Neuronal stem cell (in vitro differentiated cells): ENCODE results near the gene RAB37.

Experiments used
- DNase-seq: peaks from one replicate; pipeline ENCODE4 v3.0.0-alpha.2; 2013; ENCODE audit warnings: low spot score
- H2AFZ ChIP-seq: one replicate; pipeline ENCODE4 v1.6.1; 2013; ENCODE audit warnings: mild to moderate bottlenecking, low read length, inconsistent platforms
- H2AK5ac ChIP-seq: 2 replicates; pipeline ENCODE4 v1.6.1; 2013; ENCODE audit warnings: low read depth, mild to moderate bottlenecking, inconsistent platforms, low read length, moderate library complexity, mixed read lengths
- H2BK120ac ChIP-seq: 2 replicates; pipeline ENCODE4 v1.6.1; 2013; ENCODE audit warnings: low read depth, mild to moderate bottlenecking, inconsistent platforms, low read length, moderate library complexity, mixed read lengths
- H2BK12ac ChIP-seq: one replicate; pipeline ENCODE4 v1.6.1; 2013; ENCODE audit warnings: low read length, inconsistent platforms
- H2BK15ac ChIP-seq: 2 replicates; pipeline ENCODE4 v1.6.1; 2013; ENCODE audit warnings: mild to moderate bottlenecking, low read length, inconsistent platforms, mixed read lengths
- H2BK5ac ChIP-seq: one replicate; pipeline ENCODE4 v1.6.1; 2013; ENCODE audit warnings: inconsistent platforms, mild to moderate bottlenecking, low read length, moderate library complexity
- H3K14ac ChIP-seq: one replicate; pipeline ENCODE4 v1.6.1; 2013; ENCODE audit warnings: low read length, inconsistent platforms
- H3K18ac ChIP-seq: 2 replicates; pipeline ENCODE4 v1.6.1; 2013; ENCODE audit warnings: low read length, inconsistent platforms
- H3K23ac ChIP-seq: 2 replicates; pipeline ENCODE4 v1.6.1; 2013; ENCODE audit warnings: low read depth, mild to moderate bottlenecking, mixed read lengths, low read length, inconsistent platforms; ENCODE audit not compliant: poor library complexity
- H3K27ac ChIP-seq: replicated peaks from 3 replicates; pipeline ENCODE4 v1.5.1; 2013; ENCODE audit warnings: low read length, inconsistent platforms
- H3K27me3 ChIP-seq, 3 experiments: 2 replicates each; pipeline ENCODE4 v1.6.1; 2013; ENCODE audit warnings: low read length in 3 of 3, mild to moderate bottlenecking in 2 of 3, inconsistent platforms in 1 of 3, low read depth in 1 of 3, mixed read lengths in 1 of 3, moderate library complexity in 1 of 3; ENCODE audit not compliant: control insufficient read depth in 3 of 3, insufficient read depth in 3 of 3
- H3K36me3 ChIP-seq, 2 donors: replicated peaks in 1 of 2; 2 replicates each; pipeline ENCODE4 v1.6.1; 2013; ENCODE audit warnings: low read length in 2 of 2; ENCODE audit not compliant: control insufficient read depth in 2 of 2, insufficient read depth in 2 of 2
- H3K4ac ChIP-seq: 2 replicates; pipeline ENCODE4 v1.6.1; 2013; ENCODE audit warnings: inconsistent platforms, mild to moderate bottlenecking, low read length, moderate library complexity
- H3K4me1 ChIP-seq, 2 donors: 1 replicate in 1 of 2; 2 replicates in 1 of 2; pipeline ENCODE4 v1.6.1; 2013; ENCODE audit warnings: low read length in 2 of 2, low read depth in 1 of 2; ENCODE audit not compliant: control insufficient read depth in 2 of 2, insufficient read depth in 1 of 2
- H3K4me2 ChIP-seq: one replicate; pipeline ENCODE4 v1.6.1; 2013; ENCODE audit warnings: mild to moderate bottlenecking, low read length, inconsistent platforms; ENCODE audit not compliant: insufficient read depth, poor library complexity, severe bottlenecking
- H3K4me3 ChIP-seq, 2 donors: 2 replicates each; pipeline ENCODE4 v1.5.1; 2013; ENCODE audit warnings: low read length in 2 of 2, mild to moderate bottlenecking in 2 of 2, inconsistent platforms in 1 of 2, moderate library complexity in 1 of 2
- H3K79me1 ChIP-seq: one replicate; pipeline ENCODE4 v1.6.1; 2013; ENCODE audit warnings: low read depth, mild to moderate bottlenecking, inconsistent platforms, low read length, moderate library complexity
- H3K9ac ChIP-seq: one replicate; pipeline ENCODE4 v1.6.1; 2013; ENCODE audit warnings: mild to moderate bottlenecking, low read depth, low read length, inconsistent platforms; ENCODE audit not compliant: poor library complexity
- H3K9me3 ChIP-seq, 2 donors: replicated peaks in 1 of 2; 2 replicates each; pipeline versions ENCODE3 to v1.6.1; 2013; ENCODE audit warnings: low read length in 2 of 2, mild to moderate bottlenecking in 2 of 2, inconsistent platforms in 1 of 2, low read depth in 1 of 2, mixed read lengths in 1 of 2, moderate library complexity in 1 of 2; ENCODE audit not compliant: control insufficient read depth in 2 of 2, insufficient read depth in 1 of 2
- H4K8ac ChIP-seq: one replicate; pipeline ENCODE4 v1.6.1; 2013; ENCODE audit warnings: low read depth, mild to moderate bottlenecking, inconsistent platforms, low read length, moderate library complexity
- H4K91ac ChIP-seq: one replicate; pipeline ENCODE4 v1.6.1; 2013; ENCODE audit warnings: low read length, low read depth, mild to moderate bottlenecking, inconsistent platforms; ENCODE audit not compliant: poor library complexity
- whole genome bisulfite sequencing, 2 donors: extraction: QIAGEN DNeasy Blood & Tissue Kit; methylation state at CpG; one replicate each; pipeline ENCODE4 v1.1.7; 2013; ENCODE audit warnings: missing lambda C conversion rate in 2 of 2, mixed read lengths in 1 of 2; ENCODE audit not compliant: insufficient read length in 2 of 2, insufficient replicate concordance in 1 of 2; ENCODE audit errors: extremely low coverage in 2 of 2; 5-methylcytosine and 5-hydroxymethylcytosine counted together

The RAB37 gene

DNA sequence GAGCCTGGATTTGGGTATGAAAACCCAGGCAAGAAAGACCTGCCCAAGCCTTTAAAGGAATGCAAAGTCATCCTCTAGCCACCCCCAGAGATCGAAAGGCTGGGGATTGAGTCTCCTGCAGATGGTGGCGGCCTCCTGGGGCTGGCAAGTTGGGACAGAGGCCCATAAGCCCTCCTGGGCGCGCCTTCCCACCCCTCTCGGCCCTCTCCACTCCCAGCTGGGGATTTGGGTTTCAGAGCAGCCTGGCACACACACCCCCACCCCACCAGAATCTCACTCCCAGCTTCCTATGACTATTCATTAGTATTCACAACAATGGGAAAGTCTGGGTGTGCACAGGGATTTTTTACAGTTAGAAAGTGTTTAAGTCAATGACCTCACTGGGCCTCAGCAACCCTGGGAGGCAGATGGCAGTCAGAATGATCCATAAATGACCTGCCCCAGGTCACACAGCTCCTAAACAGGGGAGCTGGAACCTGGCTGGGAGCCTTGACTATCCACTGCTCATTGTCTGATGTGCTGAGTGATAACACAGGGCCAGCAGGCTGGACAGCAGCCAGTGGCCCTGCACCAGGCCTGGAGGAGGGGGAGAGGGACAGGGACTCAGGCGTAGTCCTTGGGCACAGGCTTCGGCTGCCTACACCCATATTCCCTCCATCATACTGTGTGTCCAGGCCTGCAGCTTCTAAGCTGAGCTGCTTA lies 23.5 kb downstream of the RAB37 start:
- Histone ChIP-seq H2BK120ac (peak overlapping the region; percentile 62), H4K91ac (no peak overlapping the region), H3K27ac (peak overlapping the region; percentile 86), H3K9me3 (no peaks in the 10 kb centered on the region), H3K4me3 (no peak overlapping the region), H2AK5ac (peak overlapping the region; percentile 76), H2BK5ac (peak overlapping the region; percentile 88), H2AFZ (peak overlapping the region; percentile 4), H4K8ac (no peak overlapping the region), H3K9ac (peak overlapping the region; percentile 68), H3K36me3 (peaks cover 2 to 6% of the 10 kb centered on the region in 2 donors), H3K27me3 (no peaks in the 10 kb centered on the region), H3K18ac (peak overlapping the region; percentile 95), H3K4me2 (peak overlapping the region; percentile 43), H2BK12ac (peak overlapping the region; percentile 95), H3K4ac (peak overlapping the region; percentile 47), H3K23ac (peak overlapping the region; percentile 35), H3K79me1 (peaks cover 22% of the 10 kb centered on the region), H3K14ac (no peak overlapping the region), H3K4me1 (peaks cover 49 to 64% of the 10 kb centered on the region in 2 donors), H2BK15ac (peak overlapping the region; percentile 87)
- no CpG with 5 or more reads among the region's 7 CpGs for WGBS, 2 donors
- no peak for DNase-seq

DNA sequence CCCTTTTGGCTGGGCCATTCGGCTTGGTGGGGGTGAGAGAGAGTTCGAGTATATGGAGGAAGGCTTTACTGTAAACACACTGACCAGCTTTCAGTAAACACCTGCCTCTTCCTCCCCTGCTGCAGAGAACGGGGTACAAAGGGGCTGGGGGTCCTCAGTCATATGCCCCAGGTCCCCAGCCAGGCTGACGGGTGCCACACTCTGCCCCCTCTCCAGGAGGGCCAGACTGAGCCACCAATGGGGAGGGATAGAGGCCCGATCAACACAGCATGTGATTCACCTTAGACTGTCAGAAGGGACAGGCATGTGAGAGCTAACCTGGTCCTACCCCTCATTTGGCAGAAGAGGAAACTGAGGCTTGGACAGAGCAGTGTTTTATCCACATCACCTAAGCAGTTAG lies 24.4 kb downstream of the RAB37 start:
- Histone ChIP-seq H2BK12ac (peak overlapping the region; percentile 95), H2BK5ac (peak overlapping the region; percentile 88), H3K9me3 (no peaks in the 10 kb centered on the region), H3K23ac (no peak overlapping the region), H2BK120ac (peak overlapping the region; percentile 62), H4K91ac (no peak overlapping the region), H2BK15ac (peak overlapping the region; percentile 87), H3K79me1 (peaks cover 22% of the 10 kb centered on the region), H2AFZ (no peak overlapping the region), H3K4me1 (peaks cover 49 to 64% of the 10 kb centered on the region in 2 donors), H3K27ac (peak overlapping the region; percentile 86), H3K4ac (no peak overlapping the region), H3K4me2 (no peak overlapping the region), H4K8ac (no peak overlapping the region), H3K9ac (peak overlapping the region; percentile 34), H3K36me3 (peaks cover 2 to 13% of the 10 kb centered on the region in 2 donors), H3K27me3 (no peaks in the 10 kb centered on the region), H3K4me3 (no peak overlapping the region), H3K18ac (peak overlapping the region; percentile 95), H3K14ac (no peak overlapping the region), H2AK5ac (peak overlapping the region; percentile 76)
- no CpG with 5 or more reads among the region's 5 CpGs for WGBS, 2 donors
- DNase-seq, result no peak

DNA sequence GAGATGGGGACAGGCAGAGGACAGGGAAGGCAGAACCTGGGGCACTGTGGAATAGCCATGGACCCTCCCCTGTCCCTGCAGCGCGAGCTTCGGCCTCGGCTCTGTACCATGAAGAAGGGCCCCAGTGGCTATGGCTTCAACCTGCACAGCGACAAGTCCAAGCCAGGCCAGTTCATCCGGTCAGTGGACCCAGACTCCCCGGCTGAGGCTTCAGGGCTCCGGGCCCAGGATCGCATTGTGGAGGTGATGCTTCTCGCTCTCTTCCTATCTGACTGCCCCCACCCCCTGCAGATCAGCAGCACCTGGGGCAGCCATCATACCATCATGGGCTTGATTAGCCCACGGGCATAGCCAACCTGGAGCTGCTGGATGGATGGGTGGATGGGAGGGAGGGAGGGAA lies 24.9 kb downstream of the RAB37 start:
- Histone ChIP-seq H3K4me2 (no peak overlapping the region), H3K27ac (no peak overlapping the region), H3K23ac (peak overlapping the region; percentile 71), H2BK12ac (no peak overlapping the region), H4K91ac (no peak overlapping the region), H3K4ac (no peak overlapping the region), H2AK5ac (peak overlapping the region; percentile 76), H2BK5ac (peak overlapping the region; percentile 87), H3K9me3 (no peaks in the 10 kb centered on the region), H2BK15ac (peak overlapping the region; percentile 92), H3K4me3 (no peak overlapping the region), H2AFZ (no peak overlapping the region), H3K18ac (peak overlapping the region; percentile 76), H3K27me3 (no peaks in the 10 kb centered on the region), H3K36me3 (peaks cover 2 to 16% of the 10 kb centered on the region in 2 donors), H4K8ac (no peak overlapping the region), H3K79me1 (peaks cover 22% of the 10 kb centered on the region), H2BK120ac (no peak overlapping the region), H3K14ac (no peak overlapping the region), H3K4me1 (peaks cover 49 to 63% of the 10 kb centered on the region in 2 donors), H3K9ac (no peak overlapping the region)
- no CpG with 5 or more reads among the region's 11 CpGs for WGBS, 2 donors
- DNase-seq, result no peak

DNA sequence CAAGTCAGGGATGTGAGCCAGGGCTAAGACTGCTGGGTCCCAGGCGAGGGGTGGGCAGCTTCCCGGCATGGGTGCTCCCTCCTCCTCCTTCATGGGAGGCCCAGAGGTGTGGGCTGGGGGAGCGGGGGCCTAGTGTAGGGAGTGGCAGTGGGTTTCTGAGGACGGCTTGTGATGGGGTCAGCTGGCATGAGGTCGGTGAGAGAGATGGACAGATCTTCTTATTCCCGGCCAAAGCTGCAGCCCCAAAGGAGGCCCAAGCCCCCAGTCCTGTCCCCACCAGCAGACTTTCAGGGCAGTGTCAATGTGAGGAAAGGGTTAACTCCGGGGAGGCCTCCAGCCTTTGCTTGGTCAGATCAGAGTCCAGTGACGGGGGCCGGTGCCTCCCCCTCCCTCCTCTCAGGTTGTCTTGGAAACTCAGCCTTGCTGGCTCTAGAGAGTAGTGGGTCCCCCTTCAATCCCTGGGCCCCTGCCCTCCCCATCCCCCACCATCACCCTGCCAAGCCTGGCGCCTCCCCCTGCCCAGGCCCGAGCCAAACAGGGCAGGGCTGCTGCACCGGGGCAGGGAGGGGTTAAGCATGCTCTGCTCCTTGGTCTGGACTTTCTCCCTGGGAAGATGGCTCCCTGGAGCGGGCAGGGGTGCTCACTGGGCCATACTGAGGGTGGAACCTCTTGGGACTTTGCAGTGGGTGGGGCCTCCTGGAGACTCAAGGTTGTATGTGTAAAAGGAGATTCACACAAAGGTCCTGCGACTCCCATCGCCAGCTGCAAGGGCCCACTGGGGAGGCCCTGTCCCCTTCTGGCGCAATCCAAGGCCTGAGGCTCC lies 26.7 kb downstream of the RAB37 start:
- peak overlapping the region; percentile 99 for H2BK12ac ChIP-seq
- H3K4me3 ChIP-seq, result no peak overlapping the region
- H3K27ac ChIP-seq, result peak overlapping the region; percentile 70
- peaks cover 16% of the 10 kb centered on the region for H3K79me1 ChIP-seq
- no peaks in the 10 kb centered on the region for H3K9me3 ChIP-seq
- peak overlapping the region; percentile 81 for H3K23ac ChIP-seq
- H3K18ac ChIP-seq, result peak overlapping the region; percentile 99
- peak overlapping the region; percentile 73 for H3K4me2 ChIP-seq
- peak overlapping the region; percentile 97 for H2BK5ac ChIP-seq
- H2AFZ ChIP-seq, result peak overlapping the region; percentile 42
- H3K4me1 ChIP-seq, result peaks cover 46 to 50% of the 10 kb centered on the region in 2 donors
- WGBS, 2 donors, result no CpG with 5 or more reads among the region's 16 CpGs
- peak overlapping the region; percentile 96 for H4K91ac ChIP-seq
- H2AK5ac ChIP-seq, result peak overlapping the region; percentile 100
- no peaks in the 10 kb centered on the region for H3K27me3 ChIP-seq
- peak overlapping the region; percentile 100 for H2BK120ac ChIP-seq
- H4K8ac ChIP-seq, result peak overlapping the region; percentile 56
- peak; percentile 84 for DNase-seq
- peak overlapping the region; percentile 99 for H2BK15ac ChIP-seq
- H3K14ac ChIP-seq, result peak overlapping the region; percentile 63
- H3K4ac ChIP-seq, result peak overlapping the region; percentile 98
- H3K36me3 ChIP-seq, result peaks cover 2 to 30% of the 10 kb centered on the region in 2 donors
- H3K9ac ChIP-seq, result no peak overlapping the region
